GM18502 (cell line): ENCODE measurements around the gene HYOU1.
A peak's percentile ranks its signal among the peaks of the same experiment; 100 is the strongest.
"Not testable (repeated sequence)": the region's sequence is repeated elsewhere in the genome, so short reads cannot be mapped to it uniquely, and the experiment has no call there.

Experiments
- ATAC-seq: cut with Tn5 transposase; IDR thresholded peaks from one replicate; pipeline ENCODE4 v1.9.1; 2021; ENCODE audit warnings: mild to moderate bottlenecking; ENCODE audit not compliant: unreplicated experiment, poor library complexity

Gene HYOU1, protein sequence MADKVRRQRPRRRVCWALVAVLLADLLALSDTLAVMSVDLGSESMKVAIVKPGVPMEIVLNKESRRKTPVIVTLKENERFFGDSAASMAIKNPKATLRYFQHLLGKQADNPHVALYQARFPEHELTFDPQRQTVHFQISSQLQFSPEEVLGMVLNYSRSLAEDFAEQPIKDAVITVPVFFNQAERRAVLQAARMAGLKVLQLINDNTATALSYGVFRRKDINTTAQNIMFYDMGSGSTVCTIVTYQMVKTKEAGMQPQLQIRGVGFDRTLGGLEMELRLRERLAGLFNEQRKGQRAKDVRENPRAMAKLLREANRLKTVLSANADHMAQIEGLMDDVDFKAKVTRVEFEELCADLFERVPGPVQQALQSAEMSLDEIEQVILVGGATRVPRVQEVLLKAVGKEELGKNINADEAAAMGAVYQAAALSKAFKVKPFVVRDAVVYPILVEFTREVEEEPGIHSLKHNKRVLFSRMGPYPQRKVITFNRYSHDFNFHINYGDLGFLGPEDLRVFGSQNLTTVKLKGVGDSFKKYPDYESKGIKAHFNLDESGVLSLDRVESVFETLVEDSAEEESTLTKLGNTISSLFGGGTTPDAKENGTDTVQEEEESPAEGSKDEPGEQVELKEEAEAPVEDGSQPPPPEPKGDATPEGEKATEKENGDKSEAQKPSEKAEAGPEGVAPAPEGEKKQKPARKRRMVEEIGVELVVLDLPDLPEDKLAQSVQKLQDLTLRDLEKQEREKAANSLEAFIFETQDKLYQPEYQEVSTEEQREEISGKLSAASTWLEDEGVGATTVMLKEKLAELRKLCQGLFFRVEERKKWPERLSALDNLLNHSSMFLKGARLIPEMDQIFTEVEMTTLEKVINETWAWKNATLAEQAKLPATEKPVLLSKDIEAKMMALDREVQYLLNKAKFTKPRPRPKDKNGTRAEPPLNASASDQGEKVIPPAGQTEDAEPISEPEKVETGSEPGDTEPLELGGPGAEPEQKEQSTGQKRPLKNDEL

DNA sequence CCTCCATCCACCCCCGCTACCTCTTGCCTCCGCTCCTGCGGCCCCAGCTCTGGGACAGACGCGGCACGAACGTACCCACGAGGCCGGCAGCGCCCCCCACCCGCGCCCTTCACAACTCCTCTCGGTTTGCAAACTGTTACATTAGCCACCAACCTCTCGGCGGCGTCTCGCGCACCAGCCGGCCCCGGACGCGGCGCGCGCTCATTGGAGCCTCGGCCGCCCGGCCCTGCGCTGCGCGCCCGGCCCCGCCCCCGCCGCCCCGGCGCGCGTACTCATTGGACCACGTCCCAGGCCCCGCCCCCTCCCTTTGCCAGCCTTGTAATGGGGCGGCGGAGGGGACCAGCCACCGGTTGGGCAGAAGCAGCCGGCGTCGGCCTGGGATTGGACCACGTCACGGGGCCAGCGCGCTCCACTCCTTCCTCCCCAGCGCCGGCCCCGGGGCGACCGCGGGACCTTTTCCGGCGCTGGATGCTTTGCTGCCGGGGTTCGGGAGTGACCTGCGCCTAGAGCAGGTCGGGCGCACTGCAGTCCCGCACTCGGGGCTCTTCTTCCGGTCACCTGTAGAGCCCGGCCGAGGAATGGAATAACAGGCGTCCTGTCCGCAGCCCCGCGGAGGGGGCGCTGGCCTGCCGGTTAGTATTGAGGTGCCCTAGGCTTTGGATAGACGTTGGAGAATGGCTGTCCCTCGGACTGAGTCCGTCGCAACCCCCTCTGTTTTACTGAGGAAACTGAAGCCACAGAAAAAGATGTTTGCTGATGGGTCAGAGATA lies at the start of gene HYOU1:
HYOU1 (minus strand) TSS at position 206 of the 770 bp plus-strand sequence. CDS start 1,045 bp downstream, outside the sequence.
- peak; percentile 91 for ATAC-seq

DNA sequence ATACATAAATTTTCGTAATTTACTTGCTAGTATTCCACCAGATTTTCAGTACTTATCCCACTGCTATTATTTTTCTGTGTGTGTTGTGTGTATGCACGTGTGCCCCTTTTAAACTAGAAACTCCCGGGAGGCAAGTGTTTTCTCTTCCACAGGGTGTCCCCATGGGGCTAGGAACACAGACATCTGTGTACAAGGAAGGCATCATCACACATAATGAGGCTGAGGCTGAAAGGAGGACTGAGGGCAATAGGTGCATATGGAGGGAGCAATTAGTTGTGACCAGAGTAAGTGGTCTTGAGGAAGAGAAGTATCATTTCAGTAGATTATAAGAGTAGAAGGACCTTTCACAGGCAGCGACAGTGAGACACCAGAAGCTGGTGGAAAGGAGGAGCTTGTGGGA lies 46.8 kb upstream of the HYOU1 start:
- no peak for ATAC-seq

DNA sequence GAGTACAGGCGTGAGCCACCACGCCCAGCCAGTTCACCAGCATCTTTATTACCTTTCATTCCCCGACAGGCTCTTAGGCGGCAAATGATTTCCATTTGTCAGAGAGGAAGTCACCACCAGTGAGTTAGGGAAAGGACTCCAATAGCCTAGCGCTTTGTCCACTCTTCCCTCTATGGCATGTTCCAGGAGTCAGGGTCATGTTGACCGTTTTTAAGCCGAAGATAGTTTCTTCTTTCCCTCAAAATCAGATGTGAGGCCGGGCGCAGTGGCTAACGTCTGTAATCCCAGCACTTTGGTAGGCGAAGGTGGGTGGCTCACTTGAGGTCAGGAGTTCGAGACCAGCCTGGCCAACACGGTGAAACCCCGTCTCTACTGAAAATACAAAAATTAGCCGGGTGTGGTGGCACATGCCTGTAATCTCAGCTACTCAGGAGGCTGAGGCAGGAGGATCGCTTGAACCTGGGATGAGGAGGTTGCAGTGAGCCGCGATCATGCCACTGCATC lies 46.2 kb upstream of the HYOU1 start:
- not testable (repeated sequence) for ATAC-seq

DNA sequence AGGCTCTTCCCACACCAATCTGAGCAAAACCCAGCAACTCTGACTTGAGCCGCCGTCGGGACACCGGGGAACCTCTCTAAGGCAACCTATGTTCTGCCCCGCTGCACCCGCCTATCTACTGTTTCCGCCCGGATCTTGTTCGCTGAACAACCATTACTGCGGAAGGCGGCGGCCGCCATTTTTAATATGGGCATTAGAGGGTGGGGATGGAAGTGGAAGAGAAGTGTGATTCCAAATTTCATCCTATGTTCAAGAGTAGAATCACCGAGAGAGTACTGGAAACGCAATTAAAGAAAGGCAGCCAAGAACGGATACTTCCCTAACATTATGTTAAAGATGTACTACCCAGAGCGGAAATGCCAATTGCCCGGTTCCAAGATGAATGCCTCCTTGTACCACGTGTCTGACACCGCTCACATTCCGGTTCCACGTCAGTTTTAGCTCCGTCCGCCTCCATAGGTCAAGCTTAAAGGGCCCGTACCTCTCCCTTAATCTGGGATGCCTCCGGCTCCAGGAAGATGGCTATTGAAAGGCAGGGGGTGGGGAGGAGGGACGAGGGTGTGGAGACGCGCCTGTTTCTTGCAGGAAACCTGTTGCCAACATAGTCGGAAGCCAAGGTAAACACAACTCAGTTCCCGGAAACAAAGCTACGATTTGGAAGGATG lies 44.9 kb upstream of the HYOU1 start, which contains the start of gene DPAGT1:
DPAGT1 (minus strand) TSS at position 95 of the 665 bp plus-strand sequence. CDS start 198 bp downstream, outside the sequence.
- ATAC-seq: peak; percentile 83

DNA sequence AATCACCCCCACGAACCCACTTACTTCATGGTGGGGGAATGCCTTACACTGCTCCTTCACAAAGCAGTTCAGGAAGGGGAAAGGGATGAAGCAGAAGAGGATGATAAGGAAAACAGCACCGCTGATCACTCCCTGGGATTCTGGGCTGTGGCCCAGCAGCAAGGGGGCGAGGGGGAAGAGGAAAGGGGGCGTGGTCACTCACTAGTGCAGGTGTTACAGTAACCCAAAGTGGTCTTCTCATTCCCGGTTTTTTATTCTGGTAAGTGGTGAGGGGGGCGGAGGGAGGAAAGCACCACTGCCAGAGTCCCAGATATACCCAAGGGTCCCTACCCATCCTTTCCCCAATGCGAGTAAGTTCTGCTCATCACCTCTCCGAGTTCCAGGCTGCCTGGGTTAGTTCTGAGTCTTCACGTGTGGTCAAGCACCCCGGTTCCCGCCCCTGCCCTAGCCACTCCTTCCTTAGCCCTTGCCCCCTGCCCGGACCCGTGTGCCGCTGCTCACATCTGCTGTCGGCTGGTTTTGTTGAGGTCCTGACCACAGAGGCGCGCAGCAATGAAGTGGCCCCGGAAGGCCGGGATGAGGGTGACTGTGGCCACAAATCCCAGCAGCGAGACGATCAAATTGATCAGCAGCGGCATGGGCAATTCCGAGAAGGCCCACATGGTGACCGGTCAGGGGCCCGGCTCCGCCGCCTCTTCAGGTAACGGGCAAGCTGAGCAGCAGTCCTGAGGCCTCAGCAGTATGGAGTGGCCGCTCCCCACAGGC lies 44.2 kb upstream of the HYOU1 start:
- peak; percentile 18 for ATAC-seq

DNA sequence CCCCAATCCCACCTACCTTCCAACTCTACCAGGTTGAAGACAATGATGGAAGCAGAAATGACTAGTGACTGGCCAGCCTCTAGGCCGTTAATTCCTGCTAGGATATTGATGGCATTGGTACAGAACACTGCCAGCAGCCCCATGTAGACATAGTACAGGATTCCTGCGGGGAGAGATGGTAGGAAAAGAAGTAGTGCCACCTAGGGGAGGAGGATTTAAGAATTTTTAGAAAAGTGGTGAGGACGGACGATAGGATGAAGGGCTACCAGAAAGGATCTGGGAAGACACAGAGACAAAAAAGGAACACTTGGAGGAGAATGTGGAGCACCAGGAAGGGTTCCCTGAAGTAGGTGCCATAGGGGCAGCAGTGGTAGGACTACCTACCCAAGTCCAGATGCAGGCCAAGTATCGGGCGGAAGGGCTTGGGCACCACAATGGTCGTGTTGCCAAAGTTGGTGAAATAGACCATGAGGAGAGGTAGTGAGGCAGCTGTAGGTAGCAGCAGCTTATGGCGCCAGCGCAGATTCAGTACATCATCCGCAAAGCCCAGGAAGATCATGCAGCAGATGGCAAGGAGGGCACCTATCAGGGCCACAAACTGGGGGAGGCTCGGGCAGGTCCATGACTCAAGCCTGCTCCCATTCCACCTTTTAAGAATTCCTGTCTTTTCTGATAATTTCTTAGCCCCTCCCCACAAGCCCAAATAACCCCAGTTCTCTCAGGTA lies 43.4 kb upstream of the HYOU1 start:
- no peak for ATAC-seq

DNA sequence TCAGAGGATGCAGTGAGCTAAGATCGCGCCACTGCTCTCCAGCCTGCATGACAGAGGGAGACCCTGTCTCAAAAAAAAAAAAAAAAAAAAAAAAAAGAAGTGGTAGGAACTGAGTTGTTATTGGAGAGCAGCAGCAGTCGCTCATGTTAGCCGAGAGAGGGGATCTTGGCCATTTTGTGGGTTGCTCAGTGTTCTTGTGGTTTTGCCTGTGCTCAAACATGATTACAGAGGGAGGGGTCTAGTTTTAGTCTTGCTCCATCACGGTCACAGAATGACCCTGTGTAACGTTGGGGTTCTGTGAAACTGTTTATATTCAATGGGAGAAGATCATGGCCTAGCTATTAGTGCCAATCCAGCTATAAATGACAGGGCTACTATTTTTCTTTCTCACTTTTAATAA lies 42.7 kb upstream of the HYOU1 start:
- ATAC-seq: no peak

DNA sequence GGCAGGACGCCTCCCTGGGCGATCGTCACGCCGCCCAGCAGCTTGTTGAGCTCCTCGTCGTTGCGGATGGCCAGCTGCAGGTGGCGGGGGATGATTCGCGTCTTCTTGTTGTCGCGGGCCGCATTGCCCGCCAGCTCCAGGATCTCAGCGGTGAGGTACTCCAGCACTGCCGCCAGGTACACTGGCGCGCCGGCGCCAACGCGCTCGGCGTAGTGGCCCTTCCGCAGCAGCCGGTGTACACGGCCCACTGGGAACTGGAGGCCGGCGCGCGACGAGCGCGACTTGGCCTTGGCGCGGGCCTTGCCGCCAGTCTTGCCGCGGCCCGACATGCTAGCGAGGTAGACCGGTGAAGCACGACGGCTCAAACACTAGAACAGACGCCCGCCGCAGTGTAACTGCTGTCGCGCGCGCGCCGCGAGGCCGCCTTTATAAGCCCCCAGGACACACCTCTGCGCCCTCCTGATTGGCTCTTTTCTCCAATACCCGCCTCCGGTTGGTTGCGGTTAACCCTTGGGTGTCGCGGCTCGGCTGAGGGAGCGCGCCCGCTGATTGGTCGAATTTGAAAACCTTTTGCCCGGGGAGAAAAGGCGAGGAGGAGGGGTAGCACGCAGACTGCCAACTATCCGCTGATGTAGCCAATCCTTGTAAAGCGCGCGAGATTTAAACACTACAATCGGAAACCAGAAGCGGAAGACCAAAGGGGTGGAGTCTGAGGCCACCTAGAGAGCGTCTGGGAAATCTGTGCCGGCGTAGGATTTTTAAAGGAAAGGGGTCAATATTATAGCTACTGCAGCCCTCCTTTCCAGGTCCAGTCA lies 38.3 kb upstream of the HYOU1 start:
- peak; percentile 81 for ATAC-seq

DNA sequence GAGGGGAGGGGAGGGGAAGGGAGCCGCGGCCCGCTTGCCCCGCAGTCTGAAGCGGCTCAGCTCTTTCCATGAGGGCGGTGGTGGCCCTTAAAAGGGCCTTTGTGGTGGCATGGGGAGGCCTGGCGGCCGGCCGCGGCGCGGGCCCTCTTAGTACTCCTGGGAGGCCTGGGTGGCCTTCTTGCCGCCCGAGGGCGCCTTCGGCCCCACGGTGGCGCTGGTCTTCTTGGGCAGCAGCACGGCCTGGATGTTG lies 37.7 kb upstream of the HYOU1 start:
- ATAC-seq: peak; percentile 34

DNA sequence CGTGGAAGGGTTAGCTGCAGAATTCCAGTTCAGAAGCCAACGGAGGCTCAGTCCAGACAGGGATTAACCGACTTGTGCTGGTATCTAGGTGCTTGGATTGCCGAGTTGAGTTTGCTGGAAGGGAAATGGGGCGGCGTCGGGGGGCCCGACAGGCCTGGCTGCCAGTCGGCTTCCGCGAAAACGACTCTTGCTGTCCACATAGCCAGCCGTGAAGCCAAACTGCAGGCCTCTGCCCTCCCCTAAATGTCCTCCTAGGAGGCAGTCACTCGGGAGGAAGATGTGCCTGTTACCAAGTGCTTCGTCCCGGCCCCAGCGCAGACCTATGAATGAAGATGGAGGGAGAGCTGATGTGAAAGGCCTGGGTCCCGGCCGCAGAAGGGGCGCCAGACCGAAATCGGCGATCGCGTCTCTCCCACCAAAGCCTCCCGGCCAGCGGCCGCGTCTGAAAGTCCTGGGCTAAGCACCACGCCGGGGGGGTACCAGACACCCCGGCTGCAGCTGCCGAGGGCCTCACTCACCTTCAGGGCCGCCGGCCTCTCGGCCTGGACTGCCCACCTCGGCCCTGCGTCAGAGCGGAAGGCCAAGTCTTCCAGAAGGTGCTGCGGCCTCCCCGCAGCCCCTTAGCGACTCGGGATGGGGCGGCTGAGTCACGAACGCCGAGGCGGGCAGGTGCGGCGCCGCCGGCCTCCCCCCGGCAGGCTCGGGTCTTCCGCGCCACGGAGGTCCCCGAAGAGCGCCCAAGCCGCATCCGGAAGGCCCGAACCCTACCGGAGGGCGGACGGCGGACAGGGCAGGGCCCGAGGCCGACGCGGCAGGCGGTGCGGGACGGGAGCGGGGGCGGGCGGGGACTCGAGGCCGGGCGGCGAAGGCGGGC lies 37.2 kb upstream of the HYOU1 start:
- peak; percentile 9 for ATAC-seq

DNA sequence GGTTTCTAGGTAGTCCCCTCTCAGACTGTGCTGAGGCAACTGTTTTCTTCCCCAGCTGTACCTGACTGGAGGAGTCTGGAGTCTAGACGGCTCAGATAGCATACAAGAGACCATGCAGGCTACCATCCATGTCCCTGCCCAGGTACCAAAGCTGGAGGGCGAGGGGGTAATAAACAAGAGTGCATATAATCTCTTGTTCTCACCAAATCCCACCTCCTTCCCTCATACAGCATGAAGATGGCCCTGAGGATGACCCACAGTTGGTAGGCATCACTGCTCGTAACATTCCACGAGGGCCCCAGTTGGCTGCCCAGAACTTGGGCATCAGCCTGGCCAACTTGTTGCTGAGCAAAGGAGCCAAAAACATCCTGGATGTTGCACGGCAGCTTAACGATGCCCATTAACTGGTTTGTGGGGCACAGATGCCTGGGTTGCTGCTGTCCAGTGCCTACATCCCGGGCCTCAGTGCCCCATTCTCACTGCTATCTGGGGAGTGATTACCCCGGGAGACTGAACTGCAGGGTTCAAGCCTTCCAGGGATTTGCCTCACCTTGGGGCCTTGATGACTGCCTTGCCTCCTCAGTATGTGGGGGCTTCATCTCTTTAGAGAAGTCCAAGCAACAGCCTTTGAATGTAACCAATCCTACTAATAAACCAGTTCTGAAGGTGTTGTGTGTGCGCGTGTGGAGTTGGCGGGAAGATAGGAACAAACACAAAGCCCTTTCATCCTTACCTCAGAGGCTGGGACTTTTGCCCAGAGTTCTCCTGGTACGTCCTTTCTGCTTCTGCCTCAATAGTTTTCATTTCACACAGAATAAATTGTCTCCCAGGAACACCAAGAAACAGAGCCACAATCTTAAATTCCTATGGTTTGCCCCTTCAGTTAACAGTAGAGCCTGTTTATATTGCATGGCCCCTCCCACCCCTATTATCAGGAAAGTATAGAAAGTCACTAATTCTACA lies 36.2 kb upstream of the HYOU1 start:
- ATAC-seq: no peak

DNA sequence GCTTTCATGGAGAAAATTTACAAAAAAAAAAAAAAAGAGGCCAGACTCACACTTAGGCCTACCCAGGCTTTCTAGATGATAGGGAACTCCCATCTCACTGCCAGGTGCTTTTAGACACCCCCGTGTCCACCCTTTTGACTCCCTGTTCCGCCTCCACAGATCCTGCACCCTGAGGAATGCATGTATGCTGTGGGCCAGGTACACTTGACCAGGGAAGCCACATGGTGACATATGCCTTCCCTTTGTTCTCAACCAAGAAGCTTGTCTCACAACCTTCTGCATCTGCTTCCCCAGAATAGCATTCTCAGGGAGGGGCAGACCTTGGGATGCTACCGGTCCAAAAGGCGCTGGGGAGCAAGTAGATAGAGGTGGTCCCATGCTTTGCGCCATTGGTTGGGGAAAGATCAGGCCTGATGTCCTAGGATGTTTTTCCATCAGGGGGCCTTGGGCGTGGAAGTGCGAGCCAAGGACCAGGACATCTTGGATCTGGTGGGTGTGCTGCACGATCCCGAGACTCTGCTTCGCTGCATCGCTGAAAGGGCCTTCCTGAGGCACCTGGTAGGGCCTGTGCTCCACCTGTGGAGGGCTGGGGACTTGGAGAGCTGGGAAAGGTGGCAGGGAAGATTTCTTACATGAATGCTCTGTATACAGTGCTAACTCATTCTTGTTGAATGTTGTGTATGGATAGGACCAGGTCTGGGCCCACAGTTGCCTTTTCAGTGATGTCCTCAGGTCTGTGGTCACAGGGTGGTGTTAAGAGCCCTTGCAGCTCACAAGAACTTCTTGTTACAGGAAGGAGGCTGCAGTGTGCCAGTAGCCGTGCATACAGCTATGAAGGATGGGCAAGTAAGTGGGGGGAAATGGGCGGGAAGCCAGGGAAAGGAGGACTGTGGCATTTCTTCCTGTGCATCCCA lies 35.2 kb upstream of the HYOU1 start:
- no peak for ATAC-seq

DNA sequence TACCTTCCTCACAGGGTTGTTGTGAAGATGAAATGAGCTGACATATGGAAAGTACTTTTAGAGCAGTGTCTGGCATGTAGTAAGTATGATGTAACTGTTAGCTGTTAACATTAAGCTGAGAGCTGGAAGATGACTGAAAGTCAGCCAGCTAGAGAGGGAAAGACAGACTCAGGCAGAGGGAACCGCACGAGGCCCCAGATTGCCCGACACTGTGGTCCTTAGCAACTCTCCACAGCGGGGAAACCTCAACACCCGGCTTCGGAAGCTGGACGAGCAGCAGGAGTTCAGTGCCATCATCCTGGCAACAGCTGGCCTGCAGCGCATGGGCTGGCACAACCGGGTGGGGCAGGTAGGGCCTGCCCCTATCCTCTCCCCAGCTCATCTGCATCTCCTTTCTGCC lies 34.2 kb upstream of the HYOU1 start:
- ATAC-seq: no peak

DNA sequence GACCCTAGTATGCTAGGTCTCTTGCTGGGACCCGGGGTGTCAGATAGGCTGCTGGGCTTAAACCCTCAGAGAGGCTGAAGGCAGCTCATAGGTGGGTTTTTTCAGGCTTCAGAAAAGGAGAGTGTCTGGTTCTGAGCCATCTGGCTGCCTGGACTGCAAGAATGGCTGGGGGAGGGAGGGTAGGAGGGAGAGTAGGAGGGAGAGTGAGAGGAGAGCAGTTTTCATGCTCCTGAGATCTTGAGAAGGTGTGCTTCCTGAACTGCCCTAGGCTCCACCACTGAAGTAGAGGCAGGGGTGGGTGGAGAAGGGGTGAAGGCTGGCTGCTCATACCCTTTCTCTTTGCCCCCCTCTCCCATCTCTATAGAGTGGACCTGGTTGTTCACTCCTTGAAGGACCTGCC lies 32.3 kb upstream of the HYOU1 start:
- no peak for ATAC-seq

DNA sequence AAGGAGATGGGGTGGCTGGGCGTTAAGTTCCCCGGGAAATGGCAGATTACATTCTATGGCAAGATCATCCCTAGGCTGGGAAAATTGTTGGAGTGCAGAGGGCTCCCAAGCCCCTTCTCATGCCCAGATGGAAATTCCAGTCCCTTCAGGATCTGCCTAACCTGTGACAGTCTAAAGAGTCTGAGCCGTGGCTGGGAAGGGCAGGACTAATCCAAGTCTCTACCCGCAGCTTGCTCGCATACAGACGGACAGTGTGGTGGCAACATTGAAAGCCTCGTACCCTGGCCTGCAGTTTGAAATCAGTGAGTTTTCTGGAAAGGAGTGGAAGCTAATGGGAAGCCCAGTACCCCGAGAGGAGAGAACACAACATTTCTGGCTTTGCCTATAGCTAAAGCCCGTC lies 31.4 kb upstream of the HYOU1 start:
- no peak for ATAC-seq
